ENCODE data around the gene RILPL2. TPM values are rescaled to one million over a fixed set of nuclear protein-coding genes. Genes with fewer than 3 reads are reported as not detected.

RILPL2 gene
- total and polyA plus RNA-seq, 2 of the 13 experiments (the other 11 are each of a cell fraction or from before 2014, with no cell fraction given): 2.7 to 8.1 TPM

DNA sequence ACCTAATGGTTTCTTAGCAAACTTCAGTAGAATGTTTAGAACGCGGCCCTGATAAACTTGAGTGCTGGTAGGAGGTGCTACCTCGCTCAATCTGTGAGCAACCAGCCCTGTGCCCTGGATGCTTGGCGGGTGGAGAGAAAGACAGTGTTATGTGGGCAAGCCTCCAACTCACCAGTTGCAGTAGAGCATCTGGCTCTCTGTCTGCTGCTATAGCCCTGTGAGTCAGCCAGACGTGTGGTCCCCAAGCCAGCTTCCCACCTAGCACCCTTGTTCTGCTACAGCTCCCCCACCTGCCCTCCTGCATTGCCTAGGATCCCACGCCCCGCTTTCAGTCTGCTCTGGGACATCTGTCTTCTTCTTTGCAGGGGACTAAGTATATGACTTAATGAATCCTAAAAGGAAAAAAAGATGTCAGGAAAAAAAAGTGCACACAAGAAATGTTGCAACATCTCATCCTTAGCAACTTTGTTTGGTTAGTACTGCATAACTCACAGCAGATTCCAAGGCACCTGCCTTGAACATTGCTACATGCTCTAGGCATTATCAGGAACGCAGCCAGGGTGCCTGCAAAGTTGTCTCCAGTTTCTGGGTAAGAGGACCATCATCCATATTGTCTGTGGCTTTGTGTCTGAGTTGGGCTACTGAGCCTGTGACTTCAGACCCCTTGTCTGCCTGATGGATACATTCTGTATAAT is 35.0 kb upstream of the RILPL2 start (continued):
- TF ChIP-seq, protein P1, sequence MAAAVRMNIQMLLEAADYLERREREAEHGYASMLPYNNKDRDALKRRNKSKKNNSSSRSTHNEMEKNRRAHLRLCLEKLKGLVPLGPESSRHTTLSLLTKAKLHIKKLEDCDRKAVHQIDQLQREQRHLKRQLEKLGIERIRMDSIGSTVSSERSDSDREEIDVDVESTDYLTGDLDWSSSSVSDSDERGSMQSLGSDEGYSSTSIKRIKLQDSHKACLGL (CRISPR knock-in tag; IDR thresholded peaks at IDR 0.05): no peak
- TF ChIP-seq, protein P2, sequence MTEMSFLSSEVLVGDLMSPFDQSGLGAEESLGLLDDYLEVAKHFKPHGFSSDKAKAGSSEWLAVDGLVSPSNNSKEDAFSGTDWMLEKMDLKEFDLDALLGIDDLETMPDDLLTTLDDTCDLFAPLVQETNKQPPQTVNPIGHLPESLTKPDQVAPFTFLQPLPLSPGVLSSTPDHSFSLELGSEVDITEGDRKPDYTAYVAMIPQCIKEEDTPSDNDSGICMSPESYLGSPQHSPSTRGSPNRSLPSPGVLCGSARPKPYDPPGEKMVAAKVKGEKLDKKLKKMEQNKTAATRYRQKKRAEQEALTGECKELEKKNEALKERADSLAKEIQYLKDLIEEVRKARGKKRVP (CRISPR knock-in tag; IDR thresholded peaks at IDR 0.05): no peak
- TF ChIP-seq SP4 (CRISPR knock-in tag; IDR thresholded peaks at IDR 0.05) (0 out of 2 replicates have a peak, but pooled peaks have one; percentile 33), ZNF772 (CRISPR knock-in tag; IDR thresholded peaks at IDR 0.05) (0 out of 2 replicates have a peak, but pooled peaks have one; percentile 20), ZNF367 (CRISPR knock-in tag; IDR thresholded peaks at IDR 0.05; ENCODE audit: borderline replicate concordance) (no peak), KDM5B (CRISPR knock-in tag; IDR thresholded peaks at IDR 0.05; ENCODE audit: borderline replicate concordance) (0 out of 2 replicates have a peak, but pooled peaks have one; percentile 22), CEBPB (IDR thresholded peaks at IDR 0.05; ENCODE audit: borderline replicate concordance, low read depth, low read length) (peak; percentile 90)
- TF ChIP-seq, protein P3, sequence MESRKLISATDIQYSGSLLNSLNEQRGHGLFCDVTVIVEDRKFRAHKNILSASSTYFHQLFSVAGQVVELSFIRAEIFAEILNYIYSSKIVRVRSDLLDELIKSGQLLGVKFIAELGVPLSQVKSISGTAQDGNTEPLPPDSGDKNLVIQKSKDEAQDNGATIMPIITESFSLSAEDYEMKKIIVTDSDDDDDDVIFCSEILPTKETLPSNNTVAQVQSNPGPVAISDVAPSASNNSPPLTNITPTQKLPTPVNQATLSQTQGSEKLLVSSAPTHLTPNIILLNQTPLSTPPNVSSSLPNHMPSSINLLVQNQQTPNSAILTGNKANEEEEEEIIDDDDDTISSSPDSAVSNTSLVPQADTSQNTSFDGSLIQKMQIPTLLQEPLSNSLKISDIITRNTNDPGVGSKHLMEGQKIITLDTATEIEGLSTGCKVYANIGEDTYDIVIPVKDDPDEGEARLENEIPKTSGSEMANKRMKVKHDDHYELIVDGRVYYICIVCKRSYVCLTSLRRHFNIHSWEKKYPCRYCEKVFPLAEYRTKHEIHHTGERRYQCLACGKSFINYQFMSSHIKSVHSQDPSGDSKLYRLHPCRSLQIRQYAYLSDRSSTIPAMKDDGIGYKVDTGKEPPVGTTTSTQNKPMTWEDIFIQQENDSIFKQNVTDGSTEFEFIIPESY (CRISPR knock-in tag; IDR thresholded peaks at IDR 0.05): peak; percentile 92
- TF ChIP-seq, protein P4, sequence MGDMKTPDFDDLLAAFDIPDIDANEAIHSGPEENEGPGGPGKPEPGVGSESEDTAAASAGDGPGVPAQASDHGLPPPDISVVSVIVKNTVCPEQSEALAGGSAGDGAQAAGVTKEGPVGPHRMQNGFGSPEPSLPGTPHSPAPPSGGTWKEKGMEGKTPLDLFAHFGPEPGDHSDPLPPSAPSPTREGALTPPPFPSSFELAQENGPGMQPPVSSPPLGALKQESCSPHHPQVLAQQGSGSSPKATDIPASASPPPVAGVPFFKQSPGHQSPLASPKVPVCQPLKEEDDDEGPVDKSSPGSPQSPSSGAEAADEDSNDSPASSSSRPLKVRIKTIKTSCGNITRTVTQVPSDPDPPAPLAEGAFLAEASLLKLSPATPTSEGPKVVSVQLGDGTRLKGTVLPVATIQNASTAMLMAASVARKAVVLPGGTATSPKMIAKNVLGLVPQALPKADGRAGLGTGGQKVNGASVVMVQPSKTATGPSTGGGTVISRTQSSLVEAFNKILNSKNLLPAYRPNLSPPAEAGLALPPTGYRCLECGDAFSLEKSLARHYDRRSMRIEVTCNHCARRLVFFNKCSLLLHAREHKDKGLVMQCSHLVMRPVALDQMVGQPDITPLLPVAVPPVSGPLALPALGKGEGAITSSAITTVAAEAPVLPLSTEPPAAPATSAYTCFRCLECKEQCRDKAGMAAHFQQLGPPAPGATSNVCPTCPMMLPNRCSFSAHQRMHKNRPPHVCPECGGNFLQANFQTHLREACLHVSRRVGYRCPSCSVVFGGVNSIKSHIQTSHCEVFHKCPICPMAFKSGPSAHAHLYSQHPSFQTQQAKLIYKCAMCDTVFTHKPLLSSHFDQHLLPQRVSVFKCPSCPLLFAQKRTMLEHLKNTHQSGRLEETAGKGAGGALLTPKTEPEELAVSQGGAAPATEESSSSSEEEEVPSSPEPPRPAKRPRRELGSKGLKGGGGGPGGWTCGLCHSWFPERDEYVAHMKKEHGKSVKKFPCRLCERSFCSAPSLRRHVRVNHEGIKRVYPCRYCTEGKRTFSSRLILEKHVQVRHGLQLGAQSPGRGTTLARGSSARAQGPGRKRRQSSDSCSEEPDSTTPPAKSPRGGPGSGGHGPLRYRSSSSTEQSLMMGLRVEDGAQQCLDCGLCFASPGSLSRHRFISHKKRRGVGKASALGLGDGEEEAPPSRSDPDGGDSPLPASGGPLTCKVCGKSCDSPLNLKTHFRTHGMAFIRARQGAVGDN (CRISPR knock-in tag; IDR thresholded peaks at IDR 0.05): peak; percentile 26; the same call in 1 of the 2 replicates
- TF ChIP-seq, protein P5, sequence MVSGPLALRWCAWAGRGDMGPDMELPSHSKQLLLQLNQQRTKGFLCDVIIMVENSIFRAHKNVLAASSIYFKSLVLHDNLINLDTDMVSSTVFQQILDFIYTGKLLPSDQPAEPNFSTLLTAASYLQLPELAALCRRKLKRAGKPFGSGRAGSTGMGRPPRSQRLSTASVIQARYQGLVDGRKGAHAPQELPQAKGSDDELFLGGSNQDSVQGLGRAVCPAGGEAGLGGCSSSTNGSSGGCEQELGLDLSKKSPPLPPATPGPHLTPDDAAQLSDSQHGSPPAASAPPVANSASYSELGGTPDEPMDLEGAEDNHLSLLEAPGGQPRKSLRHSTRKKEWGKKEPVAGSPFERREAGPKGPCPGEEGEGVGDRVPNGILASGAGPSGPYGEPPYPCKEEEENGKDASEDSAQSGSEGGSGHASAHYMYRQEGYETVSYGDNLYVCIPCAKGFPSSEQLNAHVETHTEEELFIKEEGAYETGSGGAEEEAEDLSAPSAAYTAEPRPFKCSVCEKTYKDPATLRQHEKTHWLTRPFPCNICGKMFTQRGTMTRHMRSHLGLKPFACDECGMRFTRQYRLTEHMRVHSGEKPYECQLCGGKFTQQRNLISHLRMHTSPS (CRISPR knock-in tag; IDR thresholded peaks at IDR 0.05; ENCODE audit: low read depth): no peak
- TF ChIP-seq, protein P6, sequence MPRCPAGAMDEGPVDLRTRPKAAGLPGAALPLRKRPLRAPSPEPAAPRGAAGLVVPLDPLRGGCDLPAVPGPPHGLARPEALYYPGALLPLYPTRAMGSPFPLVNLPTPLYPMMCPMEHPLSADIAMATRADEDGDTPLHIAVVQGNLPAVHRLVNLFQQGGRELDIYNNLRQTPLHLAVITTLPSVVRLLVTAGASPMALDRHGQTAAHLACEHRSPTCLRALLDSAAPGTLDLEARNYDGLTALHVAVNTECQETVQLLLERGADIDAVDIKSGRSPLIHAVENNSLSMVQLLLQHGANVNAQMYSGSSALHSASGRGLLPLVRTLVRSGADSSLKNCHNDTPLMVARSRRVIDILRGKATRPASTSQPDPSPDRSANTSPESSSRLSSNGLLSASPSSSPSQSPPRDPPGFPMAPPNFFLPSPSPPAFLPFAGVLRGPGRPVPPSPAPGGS (CRISPR knock-in tag; IDR thresholded peaks at IDR 0.05): no peak
- TF ChIP-seq, protein P7, sequence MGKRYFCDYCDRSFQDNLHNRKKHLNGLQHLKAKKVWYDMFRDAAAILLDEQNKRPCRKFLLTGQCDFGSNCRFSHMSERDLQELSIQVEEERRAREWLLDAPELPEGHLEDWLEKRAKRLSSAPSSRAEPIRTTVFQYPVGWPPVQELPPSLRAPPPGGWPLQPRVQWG (CRISPR knock-in tag; IDR thresholded peaks at IDR 0.05; ENCODE audit: borderline replicate concordance, low read depth): no peak

All from HepG2 (cell line).